ENCODE data around the gene MOB3B. TPM values are rescaled to one million over a fixed set of nuclear protein-coding genes. Genes with fewer than 3 reads are reported as not detected.
A peak's percentile ranks its signal among the peaks of the same experiment; 100 is the strongest.

The MOB3B gene
- total and polyA plus RNA-seq, 2 of the 13 experiments (the other 11 are each of a cell fraction or from before 2014, with no cell fraction given) = 0.03 to 0.09 TPM

DNA sequence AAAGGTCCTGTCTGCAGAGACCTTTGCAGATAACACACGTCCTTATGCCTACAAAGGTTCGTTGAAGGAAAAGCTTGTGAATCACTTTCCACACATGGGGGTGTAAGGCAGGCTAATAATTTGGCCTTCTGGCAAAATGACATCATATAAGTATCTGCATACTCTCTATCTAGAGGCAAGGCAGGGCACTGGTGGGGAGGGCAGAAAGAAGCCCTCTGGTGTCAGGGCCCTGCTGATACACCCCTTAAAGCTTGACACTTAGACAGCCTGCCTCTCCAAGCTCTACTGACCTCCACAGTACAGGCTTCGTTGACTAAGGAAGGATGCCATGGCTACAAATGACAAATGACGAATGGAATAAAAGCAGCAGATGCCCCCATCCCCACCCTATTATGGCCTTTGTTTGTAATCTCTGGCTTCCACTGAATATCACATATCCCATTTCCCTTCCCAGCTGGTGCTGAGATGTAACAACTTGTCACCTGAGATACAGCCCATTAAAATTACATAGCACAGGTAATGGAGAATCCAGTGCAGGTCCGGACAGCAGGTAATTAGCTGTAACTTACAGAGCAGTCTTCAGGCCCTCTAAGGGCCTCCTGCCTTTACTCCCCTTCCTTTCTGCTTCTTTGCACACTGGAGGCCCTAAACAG, 82.5 kb downstream of the MOB3B start:
- 5% methylated on average over 5 of the region's 5 CpGs for WGBS (ENCODE audit: low lambda C conversion rate)
- peak; percentile 49; the same call in 1 of the 3 replicates for ATAC-seq
- Histone ChIP-seq H3K9ac (ENCODE audit: insufficient read depth, low read depth, low read length) (no peak overlapping the region), H3K27me3 (ENCODE audit: control insufficient read depth in 1 of 2, insufficient read depth in 2 of 2, low read length in 2 of 2) (peaks cover 0 to 10% of the 10 kb centered on the region in 2 experiments; a peak in 3 of 5 replicates), H4K20me1 (ENCODE audit: insufficient read depth, low read length) (no peaks in the 10 kb centered on the region; the same call in 1 of the 2 replicates), H3K36me3 (replicated peaks in 1 of 2; ENCODE audit: control insufficient read depth in 1 of 2, insufficient read depth in 2 of 2, low read length in 2 of 2) (no peaks in the 10 kb centered on the region), H3K4me2 (ENCODE audit: low read depth, low read length) (no peak overlapping the region), H3K4me1 (ENCODE audit: insufficient read depth, low read length) (no peaks in the 10 kb centered on the region), H3K9me3 (ENCODE audit: low read length) (no peaks in the 10 kb centered on the region), H3K4me3 (replicated peaks in 1 of 3; ENCODE audit: insufficient read depth in 1 of 3, low read depth in 2 of 3, low read length in 3 of 3) (no peak overlapping the region), H3K79me2 (ENCODE audit: insufficient read depth, low read length) (no peaks in the 10 kb centered on the region), H3K27ac (ENCODE audit: extremely low read length, insufficient read depth, low read length) (no peak overlapping the region), H2AFZ (ENCODE audit: low read length) (no peak overlapping the region)
- CTCF ChIA-PET (ENCODE audit: low intra/inter-chr PET ratio, low total read pairs) = no interaction called here
- in situ Hi-C loops (cut with HindIII; ENCODE audit: extremely low pct_ligation_motif_present, low pct_unique_long_range_greater_than_20kb) (no loop called here), intact Hi-C loops (cut with micrococcal nuclease; ENCODE audit: unreplicated experiment) (no loop called here)
- POLR2A ChIA-PET = no interaction called here
- no TSS peak for BruUV-seq (replicated peaks)
- no peak for FAIRE-seq
- DNase-seq (ENCODE audit: low spot score) = no peak
- TF ChIP-seq ZNF703 (CRISPR knock-in tag; IDR thresholded peaks at IDR 0.05; ENCODE audit: borderline replicate concordance) = no peak
- TF ChIP-seq, protein P1, sequence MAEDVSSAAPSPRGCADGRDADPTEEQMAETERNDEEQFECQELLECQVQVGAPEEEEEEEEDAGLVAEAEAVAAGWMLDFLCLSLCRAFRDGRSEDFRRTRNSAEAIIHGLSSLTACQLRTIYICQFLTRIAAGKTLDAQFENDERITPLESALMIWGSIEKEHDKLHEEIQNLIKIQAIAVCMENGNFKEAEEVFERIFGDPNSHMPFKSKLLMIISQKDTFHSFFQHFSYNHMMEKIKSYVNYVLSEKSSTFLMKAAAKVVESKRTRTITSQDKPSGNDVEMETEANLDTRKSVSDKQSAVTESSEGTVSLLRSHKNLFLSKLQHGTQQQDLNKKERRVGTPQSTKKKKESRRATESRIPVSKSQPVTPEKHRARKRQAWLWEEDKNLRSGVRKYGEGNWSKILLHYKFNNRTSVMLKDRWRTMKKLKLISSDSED (CRISPR knock-in tag; IDR thresholded peaks at IDR 0.05) = no peak

- Histone ChIP-seq H3K27ac (ENCODE audit: extremely low read length, insufficient read depth, low read length) (no peak overlapping the region), H3K4me3 (replicated peaks in 1 of 3; ENCODE audit: insufficient read depth in 1 of 3, low read depth in 2 of 3, low read length in 3 of 3) (no peak overlapping the region), H3K4me1 (ENCODE audit: insufficient read depth, low read length) (no peaks in the 10 kb centered on the region), H3K9me3 (ENCODE audit: low read length) (no peaks in the 10 kb centered on the region), H3K36me3 (replicated peaks in 1 of 2; ENCODE audit: control insufficient read depth in 1 of 2, insufficient read depth in 2 of 2, low read length in 2 of 2) (no peaks in the 10 kb centered on the region), H2AFZ (ENCODE audit: low read length) (no peak overlapping the region), H3K9ac (ENCODE audit: insufficient read depth, low read depth, low read length) (no peak overlapping the region), H4K20me1 (ENCODE audit: insufficient read depth, low read length) (no peaks in the 10 kb centered on the region; the same call in 1 of the 2 replicates), H3K79me2 (ENCODE audit: insufficient read depth, low read length) (no peaks in the 10 kb centered on the region), H3K4me2 (ENCODE audit: low read depth, low read length) (no peak overlapping the region), H3K27me3 (ENCODE audit: control insufficient read depth in 1 of 2, insufficient read depth in 2 of 2, low read length in 2 of 2) (peaks cover 0 to 19% of the 10 kb centered on the region in 2 experiments; a peak in 4 of 5 replicates)
- ChIA-PET POLR2A (no interaction called here), CTCF (ENCODE audit: low intra/inter-chr PET ratio, low total read pairs) (no interaction called here)
- ATAC-seq (no peak), DNase-seq (ENCODE audit: low spot score) (no peak), FAIRE-seq (no peak)
- in situ Hi-C loops (cut with HindIII; ENCODE audit: extremely low pct_ligation_motif_present, low pct_unique_long_range_greater_than_20kb) = no loop called here
- intact Hi-C loops (cut with micrococcal nuclease; ENCODE audit: unreplicated experiment) = no loop called here
- TF ChIP-seq ZNF432 (CRISPR knock-in tag; IDR thresholded peaks at IDR 0.05; ENCODE audit: borderline replicate concordance) (no peak), MLXIP (CRISPR knock-in tag; IDR thresholded peaks at IDR 0.05; ENCODE audit: borderline replicate concordance) (no peak)
- TF ChIP-seq, protein P2, sequence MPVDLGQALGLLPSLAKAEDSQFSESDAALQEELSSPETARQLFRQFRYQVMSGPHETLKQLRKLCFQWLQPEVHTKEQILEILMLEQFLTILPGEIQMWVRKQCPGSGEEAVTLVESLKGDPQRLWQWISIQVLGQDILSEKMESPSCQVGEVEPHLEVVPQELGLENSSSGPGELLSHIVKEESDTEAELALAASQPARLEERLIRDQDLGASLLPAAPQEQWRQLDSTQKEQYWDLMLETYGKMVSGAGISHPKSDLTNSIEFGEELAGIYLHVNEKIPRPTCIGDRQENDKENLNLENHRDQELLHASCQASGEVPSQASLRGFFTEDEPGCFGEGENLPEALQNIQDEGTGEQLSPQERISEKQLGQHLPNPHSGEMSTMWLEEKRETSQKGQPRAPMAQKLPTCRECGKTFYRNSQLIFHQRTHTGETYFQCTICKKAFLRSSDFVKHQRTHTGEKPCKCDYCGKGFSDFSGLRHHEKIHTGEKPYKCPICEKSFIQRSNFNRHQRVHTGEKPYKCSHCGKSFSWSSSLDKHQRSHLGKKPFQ (CRISPR knock-in tag; IDR thresholded peaks at IDR 0.05; ENCODE audit: insufficient replicate concordance) = no peak
- no TSS peak for BruUV-seq (replicated peaks)
- 15% methylated on average over 4 of the region's 6 CpGs for WGBS (ENCODE audit: low lambda C conversion rate)
Measured at GRCh38 chr9:27445688-27446087, 83.9 kb downstream of the MOB3B start.

Data from HepG2 (cell line).